Mucosa of descending colon (tissue), 3 donors: ENCODE measurements around the gene LCNL1. TPM values are rescaled to one million over a fixed set of nuclear protein-coding genes. Genes with fewer than 3 reads are reported as not detected.

ENCODE experiments used
- ATAC-seq: fragments of 200-7000 bp; cut with Tn5 transposase; one replicate; pipeline ENCODE4 v1.9.1; 2020; ENCODE audit warnings: mild to moderate bottlenecking, moderate library complexity
- DNase-seq, 3 donors: peaks; one replicate each; pipeline ENCODE4 v3.0.0-alpha.2; 2020
- H3K36me3 ChIP-seq: fragments of 200-600 bp; one replicate; pipeline ENCODE4 v1.8.0; 2021; ENCODE audit warnings: low read depth, mild to moderate bottlenecking
- H3K4me1 ChIP-seq: fragments of 200-600 bp; one replicate; pipeline ENCODE4 v1.8.0; 2021; ENCODE audit warnings: low read depth, mild to moderate bottlenecking
- H3K4me3 ChIP-seq: fragments of 200-600 bp; one replicate; pipeline ENCODE4 v1.8.0; 2021; ENCODE audit warnings: mild to moderate bottlenecking
- H3K9me3 ChIP-seq: fragments of 200-600 bp; one replicate; pipeline ENCODE4 v1.8.0; 2021; ENCODE audit warnings: mild to moderate bottlenecking
- intact Hi-C, 2 donors: fragments of 100-400 bp; cut with DNase I in 1 of 2; cut with micrococcal nuclease in 1 of 2; formaldehyde crosslinking; loops; one replicate each; pipeline versions ENCODE4 v1.11.0 to v1.11.1; 2022; cut with DNase I, micrococcal nuclease
- total RNA-seq, 3 donors: library from RNA; stranded (reverse); fragmentation: NEBNext Ultra II Directional in 2 of 3; extraction: Animal tissue kit (Norgen Biotek cat#: 25700) in 2 of 3; gene quantifications; one replicate each; pipeline versions ENCODE4 v1.2.1 to v1.2.4, GENCODE V29; 2021 to 2023
- TF ChIP-seq, protein P1 (sequence below): fragments of 200-600 bp; IDR thresholded peaks from one replicate; pipeline ENCODE4 v1.8.0; 2022; ENCODE audit warnings: antibody characterized with exemption, mild to moderate bottlenecking
- donor health status: DM: no; HTN: no; CAD: no; lungs with moderate emphysema.
- donor health status: DM: no; HTN: no; CAD: no.
- donor health status: DM: no; HTN: yes; CAD: no.

The LCNL1 gene
- total RNA-seq, 3 donors from 2014 or later, result 0.17 to 0.76 TPM; not detected in 1

DNA sequence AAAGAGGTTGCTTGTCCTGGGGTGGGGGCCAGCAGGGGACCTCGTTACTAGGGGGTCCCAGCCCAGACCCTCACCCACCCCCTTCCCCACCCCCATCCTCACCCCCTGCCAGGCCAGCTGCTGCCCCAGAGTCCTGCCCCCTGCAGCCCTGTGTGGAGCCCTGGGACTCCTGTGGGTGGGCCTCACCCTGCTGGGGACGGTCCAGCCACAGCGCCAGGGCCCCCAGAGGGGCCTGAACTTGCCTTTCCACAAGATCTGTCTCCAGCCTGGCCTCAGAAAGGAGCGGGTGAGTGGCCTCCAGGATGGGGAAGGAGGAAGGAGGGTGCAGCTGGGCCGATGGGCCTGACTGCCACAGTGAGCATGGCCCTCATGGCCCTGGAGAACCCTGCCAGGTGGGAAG is 13.0 kb upstream of the LCNL1 start:
- Histone ChIP-seq H3K4me3 (no peak overlapping the region), H3K9me3 (no peaks in the 10 kb centered on the region), H3K36me3 (no peaks in the 10 kb centered on the region), H3K4me1 (no peaks in the 10 kb centered on the region)
- ATAC-seq (no peak), DNase-seq (no peak)
- intact Hi-C loops, result no loop called here
- TF ChIP-seq, protein P1, sequence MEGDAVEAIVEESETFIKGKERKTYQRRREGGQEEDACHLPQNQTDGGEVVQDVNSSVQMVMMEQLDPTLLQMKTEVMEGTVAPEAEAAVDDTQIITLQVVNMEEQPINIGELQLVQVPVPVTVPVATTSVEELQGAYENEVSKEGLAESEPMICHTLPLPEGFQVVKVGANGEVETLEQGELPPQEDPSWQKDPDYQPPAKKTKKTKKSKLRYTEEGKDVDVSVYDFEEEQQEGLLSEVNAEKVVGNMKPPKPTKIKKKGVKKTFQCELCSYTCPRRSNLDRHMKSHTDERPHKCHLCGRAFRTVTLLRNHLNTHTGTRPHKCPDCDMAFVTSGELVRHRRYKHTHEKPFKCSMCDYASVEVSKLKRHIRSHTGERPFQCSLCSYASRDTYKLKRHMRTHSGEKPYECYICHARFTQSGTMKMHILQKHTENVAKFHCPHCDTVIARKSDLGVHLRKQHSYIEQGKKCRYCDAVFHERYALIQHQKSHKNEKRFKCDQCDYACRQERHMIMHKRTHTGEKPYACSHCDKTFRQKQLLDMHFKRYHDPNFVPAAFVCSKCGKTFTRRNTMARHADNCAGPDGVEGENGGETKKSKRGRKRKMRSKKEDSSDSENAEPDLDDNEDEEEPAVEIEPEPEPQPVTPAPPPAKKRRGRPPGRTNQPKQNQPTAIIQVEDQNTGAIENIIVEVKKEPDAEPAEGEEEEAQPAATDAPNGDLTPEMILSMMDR, result no peak

DNA sequence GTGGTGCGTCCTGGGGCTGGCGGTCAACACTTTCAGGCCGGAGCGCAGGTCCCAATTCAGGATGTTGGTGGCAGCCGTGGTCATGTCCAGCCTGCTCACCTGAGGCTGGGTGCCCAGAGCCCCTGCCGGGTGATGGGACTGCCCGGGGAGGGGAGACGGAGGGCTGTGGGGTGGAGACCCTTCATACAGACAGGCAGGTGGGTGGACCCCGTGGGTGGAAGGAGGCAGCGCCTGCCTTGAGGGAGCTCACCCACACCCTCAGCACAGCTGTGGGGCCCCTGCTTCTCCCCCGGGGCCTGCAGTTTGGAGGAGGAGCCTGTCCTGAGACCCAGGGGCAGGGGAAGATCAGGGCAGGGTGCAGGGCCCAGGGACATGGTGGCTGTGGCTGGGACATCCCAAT is 12.4 kb upstream of the LCNL1 start:
- ATAC-seq, result no peak
- DNase-seq, result no peak
- H3K4me3 ChIP-seq, result no peak overlapping the region
- no peaks in the 10 kb centered on the region for H3K36me3 ChIP-seq
- TF ChIP-seq, protein P1, result no peak
- H3K9me3 ChIP-seq, result no peaks in the 10 kb centered on the region
- H3K4me1 ChIP-seq, result no peaks in the 10 kb centered on the region
- intact Hi-C loops, result no loop called here

DNA sequence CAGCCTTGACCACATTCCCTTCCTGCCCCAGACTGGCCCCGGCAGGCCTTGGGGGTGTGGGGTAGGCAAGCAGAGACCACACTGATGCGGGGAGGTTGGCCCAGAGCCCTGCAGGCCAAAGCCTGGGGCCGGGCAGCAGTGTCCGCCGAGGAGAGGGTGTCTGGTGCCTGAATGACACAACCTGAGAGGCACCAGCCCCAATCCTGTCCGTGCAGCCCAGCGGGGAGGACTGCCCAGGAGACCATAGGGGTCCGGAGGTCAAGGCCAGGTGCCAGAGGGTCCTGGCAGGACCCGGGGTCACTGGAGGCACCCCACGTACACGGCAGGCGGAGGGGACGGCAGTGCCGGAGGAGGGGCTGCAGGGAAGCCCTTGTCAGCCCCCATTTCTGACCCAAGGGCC is 11.0 kb upstream of the LCNL1 start:
- Histone ChIP-seq H3K4me1 (no peaks in the 10 kb centered on the region), H3K9me3 (no peaks in the 10 kb centered on the region), H3K4me3 (no peak overlapping the region), H3K36me3 (no peaks in the 10 kb centered on the region)
- intact Hi-C loops, result no loop called here
- ATAC-seq (no peak), DNase-seq (no peak)
- TF ChIP-seq, protein P1, result no peak

DNA sequence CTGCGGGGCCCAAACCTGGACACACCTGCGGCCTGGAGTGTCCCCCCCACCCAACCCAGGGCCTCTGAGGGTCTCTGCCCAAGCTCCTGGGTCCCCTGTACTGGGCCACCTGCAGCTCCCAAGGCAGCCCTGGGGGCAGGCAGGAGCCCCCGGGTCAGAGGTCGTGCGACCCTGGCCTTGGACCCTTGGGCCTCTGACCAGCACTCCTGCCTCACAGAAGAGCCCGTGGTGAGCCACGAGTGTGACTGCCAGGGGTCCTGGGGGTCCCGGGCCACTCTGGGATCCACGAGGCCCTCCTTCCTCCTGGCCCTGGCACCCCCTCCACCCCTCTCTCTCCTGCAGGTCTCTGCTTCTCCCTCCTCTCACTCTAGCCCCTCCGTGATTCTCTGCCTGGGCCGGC is 10.5 kb upstream of the LCNL1 start:
- DNase-seq (no peak), ATAC-seq (no peak)
- no peaks in the 10 kb centered on the region for H3K4me1 ChIP-seq
- H3K36me3 ChIP-seq, result no peaks in the 10 kb centered on the region
- intact Hi-C loops, result no loop called here
- H3K9me3 ChIP-seq, result no peaks in the 10 kb centered on the region
- TF ChIP-seq, protein P1, result no peak
- H3K4me3 ChIP-seq, result no peak overlapping the region

DNA sequence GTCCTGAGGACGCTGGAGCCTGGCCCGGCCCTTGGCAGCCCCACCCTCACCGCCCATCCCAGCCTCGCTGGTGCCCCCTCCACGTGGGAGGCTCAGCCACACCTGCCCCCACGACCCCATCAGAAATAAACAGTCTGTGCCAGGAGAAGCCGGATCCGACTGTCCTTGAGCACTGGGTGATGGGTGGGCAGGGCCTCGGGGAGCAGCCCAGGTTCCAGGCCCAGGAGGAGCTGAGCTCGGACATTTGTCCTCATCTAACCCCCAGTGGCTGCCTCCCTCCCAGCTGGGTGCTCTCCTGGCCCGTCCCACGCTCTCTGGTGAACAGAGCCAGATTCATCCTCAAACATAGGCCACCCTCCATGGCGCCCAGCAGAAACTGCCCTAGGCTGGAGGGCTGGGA is 10.1 kb upstream of the LCNL1 start:
- TF ChIP-seq, protein P1, result no peak
- H3K9me3 ChIP-seq, result no peaks in the 10 kb centered on the region
- no peak for ATAC-seq

More for the DNA sequence above, 10.1 kb upstream of the LCNL1 start:
- Histone ChIP-seq H3K36me3 (no peaks in the 10 kb centered on the region), H3K4me1 (peaks cover under 1% of the 10 kb centered on the region), H3K4me3 (no peak overlapping the region)
- DNase-seq, result no peak
- intact Hi-C loops, result no loop called here
